ENCODE measurements around the gene TMEM222. TPM values are rescaled to one million over a fixed set of nuclear protein-coding genes. Genes with fewer than 3 reads are reported as not detected.

Gene TMEM222
- total RNA-seq, 1 donor from 2014 or later, result 43.4 TPM

GRCh38 chr1:27357281-27358037 is 35.5 kb downstream of the TMEM222 start:
- intact Hi-C loops (cut with micrococcal nuclease), result loop anchor here (1.0 to 2.0 kb wide), 6 partner anchors 14 to 249 kb away; partner anchors contain the start of genes CD164L2 and GPR3

DNA sequence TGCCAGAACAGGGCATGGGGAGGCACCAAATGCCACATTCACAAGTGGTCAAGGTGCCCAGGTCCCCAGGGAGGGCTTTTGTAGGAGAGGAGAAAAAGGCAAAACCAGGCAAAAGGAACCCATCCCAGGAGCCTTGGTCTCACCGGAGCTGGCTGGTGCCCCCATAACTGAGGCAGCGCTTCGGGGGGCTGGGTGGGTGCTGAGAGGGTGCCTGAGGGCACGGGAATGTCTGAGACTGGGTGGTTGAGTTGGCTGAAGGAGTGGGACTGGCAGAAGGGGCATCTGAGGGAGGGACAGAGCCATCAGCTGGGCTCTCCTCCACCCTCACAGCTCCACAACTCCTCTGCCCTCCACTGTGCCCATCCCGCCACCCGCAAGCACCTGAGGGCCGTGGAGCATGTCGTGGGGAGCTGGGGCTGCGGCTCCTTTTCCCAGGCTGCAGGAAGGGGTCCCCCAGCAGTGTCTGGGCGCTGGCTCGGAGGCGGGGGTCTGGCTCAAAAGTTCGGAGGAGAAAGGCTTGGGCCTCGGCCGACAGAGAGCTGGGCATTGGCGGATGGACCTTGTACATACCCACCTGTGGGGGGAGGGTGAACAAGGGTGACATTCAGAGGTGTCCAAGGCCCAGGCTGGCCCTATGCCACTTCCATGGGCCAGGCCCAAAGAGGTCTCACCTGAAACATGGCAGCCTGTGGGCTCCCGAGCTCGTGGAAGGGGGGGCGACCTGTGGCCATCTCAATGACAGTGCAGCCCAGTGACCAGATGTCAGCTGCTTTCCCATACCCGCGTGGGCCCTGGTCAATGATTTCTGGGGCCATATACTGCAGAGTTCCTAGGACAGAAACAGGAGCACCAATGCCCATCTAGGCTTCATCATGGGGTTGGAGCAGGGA is 36.3 kb downstream of the TMEM222 start:
- intact Hi-C loops (cut with micrococcal nuclease), result no loop called here

DNA sequence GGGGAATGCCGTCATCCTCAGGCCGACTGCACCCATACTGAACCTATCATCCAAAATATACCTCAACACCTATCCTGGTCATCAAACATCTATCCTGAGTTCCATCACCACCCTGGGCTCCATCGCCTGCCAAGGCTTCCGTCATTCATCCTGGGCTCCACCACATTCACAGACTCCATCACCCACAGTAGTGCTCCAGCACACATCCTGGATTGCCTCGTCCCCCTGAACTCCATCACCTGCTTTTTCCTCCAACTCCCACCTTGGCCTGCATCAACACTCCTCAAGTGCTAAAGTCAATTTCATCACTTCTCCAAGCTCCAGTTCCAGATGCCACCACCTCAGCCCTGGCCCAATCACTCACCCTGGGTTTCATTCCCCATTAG is 37.0 kb downstream of the TMEM222 start:
- intact Hi-C loops (cut with micrococcal nuclease), result no loop called here

DNA sequence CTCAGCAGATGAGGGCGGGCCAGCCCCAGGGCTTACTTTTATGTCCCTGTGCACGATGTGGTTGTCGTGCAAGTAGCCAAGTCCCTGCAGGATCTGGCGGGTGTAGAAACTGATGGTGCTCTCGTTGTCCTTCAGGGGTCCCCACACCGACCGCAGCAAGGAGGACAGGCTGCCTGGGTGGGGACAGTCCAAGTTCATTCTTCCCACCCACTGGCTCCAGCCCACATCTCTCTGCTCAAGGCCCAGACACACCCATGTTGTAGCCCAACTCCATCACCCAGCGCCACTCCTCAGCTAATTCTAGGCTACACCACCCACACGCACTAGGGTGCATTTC is 37.8 kb downstream of the TMEM222 start:
- intact Hi-C loops (cut with micrococcal nuclease), result no loop called here

DNA sequence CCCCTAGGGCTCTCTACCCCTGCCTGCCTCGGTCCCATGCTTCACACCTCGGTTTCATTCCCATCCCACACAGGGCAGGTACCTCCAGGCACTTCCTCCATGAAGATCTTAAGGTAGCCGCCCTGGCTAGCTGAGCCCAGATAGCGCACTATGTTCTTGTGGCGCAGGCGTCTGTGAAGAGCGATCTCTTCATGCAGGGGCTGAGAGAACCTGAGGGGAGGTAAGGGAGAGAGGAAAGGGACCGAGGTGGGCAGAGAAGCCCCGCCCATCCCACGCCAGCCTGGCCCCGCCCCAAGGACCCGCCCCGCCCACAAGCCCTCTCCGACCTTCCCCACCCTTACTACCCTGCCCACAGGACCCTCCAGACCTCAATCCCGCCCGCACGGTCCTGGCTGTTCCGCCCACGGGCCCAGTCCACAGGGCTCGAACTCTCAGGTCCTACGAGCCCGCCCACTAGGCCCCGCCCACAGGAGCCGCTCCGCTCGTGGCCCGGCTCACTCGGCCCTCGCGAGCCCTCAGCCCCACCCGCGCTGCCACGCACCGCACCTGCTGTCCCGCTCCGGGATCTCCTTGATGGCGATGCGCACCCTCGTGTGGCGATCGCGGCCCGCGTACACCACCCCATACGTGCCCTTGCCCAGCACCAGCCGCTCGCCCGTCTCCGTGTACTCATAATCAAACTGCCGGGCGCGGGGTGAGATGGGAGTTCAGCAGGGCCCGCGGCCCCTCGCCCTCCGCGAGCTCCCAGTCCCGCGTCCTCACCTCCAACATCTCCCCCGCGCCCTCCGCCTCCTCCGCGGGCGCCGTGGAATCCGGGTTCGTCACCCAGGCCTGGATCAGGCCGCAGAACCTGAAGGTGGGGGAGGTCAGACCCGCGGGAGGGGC is 38.4 kb downstream of the TMEM222 start:
- intact Hi-C loops (cut with micrococcal nuclease), result no loop called here

GRCh38 chr1:27361044-27361402 is 39.1 kb downstream of the TMEM222 start:
- intact Hi-C loops (cut with micrococcal nuclease), result no loop called here

DNA sequence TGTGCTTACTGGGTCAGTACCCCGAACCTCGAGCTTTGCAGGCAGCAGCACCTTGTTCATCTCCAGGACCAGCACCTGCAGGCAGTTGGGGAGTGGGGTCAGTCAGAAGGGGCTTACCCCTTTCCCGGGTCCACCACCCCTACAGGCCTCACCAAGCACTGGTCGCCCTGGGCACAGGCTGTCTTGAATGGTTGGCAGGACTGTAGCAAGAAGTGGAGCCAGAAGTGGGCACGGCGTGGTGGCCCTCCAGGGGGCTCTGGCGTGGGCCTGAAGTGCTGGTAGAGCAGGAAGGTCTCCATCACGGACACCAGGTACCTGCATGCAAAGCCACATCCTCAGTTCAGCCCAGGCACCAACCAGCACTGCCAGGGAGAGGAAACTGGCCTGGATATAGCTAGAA is 39.6 kb downstream of the TMEM222 start:
- intact Hi-C loops (cut with micrococcal nuclease), result no loop called here

GRCh38 chr1:27363766-27364695 is 42.1 kb downstream of the TMEM222 start:
- intact Hi-C loops (cut with micrococcal nuclease), result loop anchor here (2.0 kb wide), 2 partner anchors 41 to 205 kb away; partner anchors contain the start of gene TMEM222

- intact Hi-C loops (cut with micrococcal nuclease), result loop anchor here (1.0 to 5.0 kb wide), 6 partner anchors 18 to 362 kb away; partner anchors contain the start of genes CD164L2, FAM76A, GPR3 and TMEM222
These were observed 42.9 kb downstream of the TMEM222 start for GRCh38 chr1:27364696-27365371.

DNA sequence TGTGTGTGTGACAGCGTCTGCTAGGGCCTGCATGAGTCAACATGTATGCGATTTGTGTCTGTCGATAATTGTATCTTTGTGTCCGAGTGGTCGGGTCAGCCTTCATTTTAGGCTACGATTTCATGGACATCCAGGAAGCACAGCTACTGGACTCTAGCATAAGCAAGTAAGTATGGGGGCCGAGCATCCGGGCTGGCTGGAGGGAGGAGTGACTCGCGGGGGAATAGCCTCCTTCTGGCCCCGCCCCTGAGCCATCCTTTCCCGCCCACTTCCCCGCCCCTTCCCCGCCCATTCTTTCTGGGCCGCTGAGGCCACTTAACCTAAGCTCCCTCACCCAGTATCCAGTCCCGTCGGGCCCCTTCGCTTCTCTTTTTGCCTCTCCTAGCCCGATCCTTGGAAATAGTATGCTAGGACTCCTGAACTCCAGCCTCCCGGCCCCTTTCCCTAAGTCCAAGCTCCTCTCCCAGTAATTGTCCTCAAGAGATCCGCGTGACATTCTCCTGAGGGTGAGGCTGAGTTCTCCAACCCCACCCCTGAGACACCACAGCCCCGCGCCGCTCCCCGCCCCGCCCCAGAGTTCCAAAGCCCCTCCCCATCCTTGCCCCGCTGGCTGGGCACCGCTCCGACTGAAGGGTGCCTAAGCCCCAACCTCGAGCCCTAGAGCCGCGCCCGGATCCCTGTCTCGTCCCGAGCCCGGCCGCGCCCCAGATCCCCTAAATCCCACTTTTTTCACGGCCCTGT is 43.6 kb downstream of the TMEM222 start:
- intact Hi-C loops (cut with micrococcal nuclease), result loop anchor here (1.0 to 5.0 kb wide), 6 partner anchors 18 to 362 kb away; partner anchors contain the start of genes CD164L2, FAM76A, GPR3 and TMEM222

DNA sequence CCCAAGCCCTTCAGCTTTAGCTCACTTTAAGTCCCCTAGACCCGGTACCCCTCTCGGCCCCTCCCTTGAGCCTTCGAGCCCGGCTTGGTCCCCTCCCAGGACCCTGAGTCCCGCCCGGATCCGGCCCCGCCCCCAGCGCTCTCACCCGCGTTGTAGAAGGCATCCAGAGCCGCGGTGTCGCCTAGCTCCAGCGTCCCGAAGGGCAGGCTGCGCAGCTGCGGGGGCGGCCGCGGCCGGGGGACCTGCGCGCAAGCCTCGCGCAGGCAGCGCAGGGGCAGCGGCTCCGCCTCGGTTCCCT is 44.1 kb downstream of the TMEM222 start:
- intact Hi-C loops (cut with micrococcal nuclease), result loop anchor here (5.0 kb wide), 1 partner anchor 361 kb away; the partner anchor contains the start of gene FAM76A

- intact Hi-C loops (cut with micrococcal nuclease), result loop anchor here (5.0 kb wide), 1 partner anchor 361 kb away; the partner anchor contains the start of gene FAM76A
These were observed 44.6 kb downstream of the TMEM222 start, which contains the start of gene MAP3K6 for GRCh38 chr1:27366411-27367159. TSS of gene MAP3K6 (minus strand) at chr1:27366961. CDS start at chr1:27366597, 364 bp downstream.

DNA sequence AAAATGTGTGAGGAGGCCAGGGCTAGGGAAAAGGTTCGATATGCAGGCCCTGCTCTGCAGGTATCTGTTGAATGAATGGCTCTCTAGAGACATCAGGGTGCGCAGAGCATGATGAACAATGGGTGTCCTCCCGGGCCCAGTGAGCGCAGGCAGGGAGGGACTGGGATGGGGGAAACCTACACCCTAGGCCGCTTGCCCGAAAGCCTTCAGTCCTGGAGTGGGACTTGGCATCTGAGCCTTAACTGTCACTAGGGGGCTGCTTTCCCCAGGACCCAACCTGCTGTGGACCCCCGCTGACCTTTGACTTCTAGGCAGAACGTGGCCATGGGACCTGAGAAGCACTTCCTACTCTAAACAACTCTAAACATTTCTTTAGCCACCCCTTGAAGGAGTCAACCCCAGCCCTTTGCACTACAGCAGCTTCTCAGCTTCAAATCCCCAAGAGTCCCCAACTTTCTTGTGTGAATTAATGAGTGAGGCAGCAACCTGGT is 45.2 kb downstream of the TMEM222 start:
- intact Hi-C loops (cut with micrococcal nuclease), result loop anchor here (5.0 kb wide), 1 partner anchor 360 kb away; the partner anchor contains the start of gene FAM76A

- intact Hi-C loops (cut with micrococcal nuclease), result loop anchor here (5.0 kb wide), 1 partner anchor 358 kb away; the partner anchor contains the start of gene FAM76A
These were observed 47.1 kb downstream of the TMEM222 start for GRCh38 chr1:27368869-27369582.

- intact Hi-C loops (cut with micrococcal nuclease), result no loop called here
These were observed 50.3 kb downstream of the TMEM222 start for GRCh38 chr1:27372022-27372807.

All from T-helper 1 cell treated with Interleukin-12 subunit alpha and Interleukin-12 subunit beta and Interleukin-4 antibody, amounts not matched to agents 30 ng/mL and 1 ng/mL, for 36 hours (primary cell).